Amygdala (tissue), 56 donors: ENCODE data around the gene ANO9.
A peak's percentile ranks its signal among the peaks of the same experiment; 100 is the strongest.
"Not testable (repeated sequence)": the region's sequence is repeated elsewhere in the genome, so short reads cannot be mapped to it uniquely, and the experiment has no call there.

Experiments
- DNase-seq, 56 donors: peaks; one replicate each; lab custom pipeline; 2025; lab: John Stamatoyannopoulos, UW

Gene ANO9

DNA sequence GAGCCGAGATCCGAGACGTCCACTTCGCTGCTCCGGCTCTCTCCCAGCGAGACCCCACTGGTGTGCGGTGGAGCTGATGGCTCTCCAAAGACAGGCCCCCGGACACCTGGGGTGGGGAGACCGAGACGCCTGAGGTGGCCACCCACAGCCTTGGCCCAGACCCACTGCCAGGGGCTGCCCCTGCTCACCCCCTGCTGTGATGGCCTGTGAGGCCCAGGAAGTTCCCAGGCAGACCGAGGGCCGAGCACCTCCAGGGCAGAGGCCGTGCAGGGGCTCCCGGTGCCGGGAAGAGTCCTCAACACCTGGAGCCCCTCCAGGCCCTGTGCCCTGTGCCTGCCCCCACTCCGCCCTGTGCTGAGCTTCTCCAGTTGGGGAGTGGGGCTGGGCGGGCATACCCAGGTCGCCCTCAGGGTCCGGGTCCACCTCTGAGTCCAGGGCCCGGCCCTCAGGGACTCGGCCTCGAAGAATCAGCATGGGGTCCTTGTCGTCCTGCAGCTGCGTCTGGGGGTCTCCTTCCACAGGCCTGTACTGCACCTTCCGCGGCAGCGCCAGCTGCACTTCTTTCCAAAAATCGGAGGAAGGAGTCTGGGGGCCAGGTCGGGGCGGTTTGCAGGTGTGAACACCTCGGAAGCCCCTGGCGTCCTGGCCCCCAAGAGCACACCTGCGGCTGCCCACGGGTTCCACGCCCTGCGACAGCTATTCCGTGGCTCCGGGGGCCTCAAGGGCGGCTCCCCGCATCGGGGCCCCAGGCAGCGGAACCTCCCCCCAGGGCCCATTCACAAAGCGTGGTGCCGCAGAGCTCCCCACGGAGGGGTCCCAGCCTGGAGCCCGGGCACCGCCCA is 35.6 kb downstream of the ANO9 start:
- no peak for DNase-seq

DNA sequence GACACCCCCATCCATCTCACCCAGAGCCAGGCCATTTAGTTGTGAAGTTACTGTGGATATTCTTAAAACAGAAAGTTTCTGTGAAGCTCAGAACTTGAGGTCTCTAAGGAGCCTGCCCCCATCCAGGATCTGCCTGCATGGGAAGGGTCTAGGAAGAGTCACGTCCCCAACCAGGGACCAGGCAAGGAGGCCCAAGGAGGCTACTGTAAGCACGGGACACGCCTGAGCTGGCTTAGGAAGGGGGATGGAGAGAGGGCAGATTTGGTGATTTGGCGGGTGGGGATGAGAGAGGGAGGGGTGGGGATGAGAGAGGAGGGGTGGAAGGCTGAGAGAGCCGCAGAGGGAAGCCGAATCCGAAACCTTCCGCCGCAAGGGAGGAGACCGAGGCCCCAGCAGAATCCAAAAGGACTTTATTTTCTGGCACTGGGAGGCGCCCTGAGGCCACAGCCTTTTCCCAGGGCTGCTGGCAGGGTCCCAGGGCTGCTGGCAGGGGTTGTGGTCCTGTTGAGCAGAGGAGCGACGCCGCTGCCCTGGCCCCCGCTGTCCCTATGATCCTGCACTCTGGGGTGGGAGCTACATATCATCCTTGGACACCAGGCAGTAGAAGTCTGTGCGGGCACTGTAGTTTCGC is 36.4 kb downstream of the ANO9 start:
- peak in 22 of 56 donors; percentile 12 to 77 (median 42) for DNase-seq

DNA sequence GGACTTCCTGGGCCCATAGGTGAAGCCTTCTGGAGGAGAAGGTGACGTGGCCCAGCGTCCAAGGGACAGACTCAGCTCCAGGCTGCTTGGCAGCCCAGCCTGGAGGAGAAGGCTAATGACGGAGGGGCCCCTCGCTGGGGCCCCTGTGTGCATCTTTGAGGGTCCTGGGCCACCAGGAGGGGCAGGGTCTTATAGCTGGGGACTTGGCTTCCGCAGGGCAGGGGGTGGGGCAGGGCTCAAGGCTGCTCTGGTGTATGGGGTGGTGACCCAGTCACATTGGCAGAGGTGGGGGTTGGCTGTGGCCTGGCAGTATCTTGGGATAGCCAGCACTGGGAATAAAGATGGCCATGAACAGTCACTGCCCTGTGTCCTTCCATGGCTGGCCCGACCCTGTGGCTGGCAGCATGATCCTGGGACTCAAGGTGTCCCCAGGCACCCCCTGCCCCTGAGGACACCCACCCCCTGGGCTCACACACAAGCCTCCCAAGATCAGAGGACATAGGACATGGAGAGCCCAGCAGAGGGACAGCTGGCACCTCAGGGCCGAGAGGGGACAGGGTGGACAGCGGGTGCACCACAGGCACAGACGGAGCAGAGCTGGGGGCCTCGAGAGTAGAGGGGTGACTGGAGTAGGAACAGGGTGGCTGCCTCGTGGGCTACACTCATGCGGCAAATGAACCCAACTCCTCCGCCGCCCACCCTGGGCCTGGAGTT is 37.1 kb downstream of the ANO9 start:
- no peak for DNase-seq

DNA sequence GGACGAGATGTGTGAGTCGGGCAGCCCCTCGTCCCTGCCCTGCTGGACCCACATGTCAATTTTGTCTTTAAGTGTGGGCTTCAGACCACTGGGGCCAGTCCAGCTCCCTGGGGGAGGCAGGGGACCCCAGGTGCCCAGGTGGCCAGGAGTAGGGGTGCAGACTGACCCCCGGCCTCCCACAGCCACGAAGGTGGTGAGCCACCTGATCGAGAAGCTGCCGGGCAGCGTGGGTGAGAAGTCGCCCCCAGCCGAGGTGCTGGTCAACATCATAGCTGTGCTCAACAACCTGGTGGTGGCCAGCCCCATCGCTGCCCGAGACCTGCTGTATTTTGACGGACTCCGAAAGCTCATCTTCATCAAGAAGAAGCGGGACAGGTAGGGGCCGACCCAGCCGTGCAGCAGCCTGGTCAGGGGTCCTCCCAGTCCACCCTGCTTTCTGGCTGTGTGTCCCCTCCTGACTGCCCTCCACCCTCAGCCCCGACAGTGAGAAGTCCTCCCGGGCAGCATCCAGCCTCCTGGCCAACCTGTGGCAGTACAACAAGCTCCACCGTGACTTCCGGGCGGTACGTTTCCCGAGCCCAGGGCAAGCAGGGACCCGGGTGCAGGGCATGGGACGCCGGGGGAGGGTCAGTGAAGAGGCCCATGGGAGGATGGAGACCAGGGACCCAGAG is 37.9 kb downstream of the ANO9 start:
- no peak for DNase-seq

DNA sequence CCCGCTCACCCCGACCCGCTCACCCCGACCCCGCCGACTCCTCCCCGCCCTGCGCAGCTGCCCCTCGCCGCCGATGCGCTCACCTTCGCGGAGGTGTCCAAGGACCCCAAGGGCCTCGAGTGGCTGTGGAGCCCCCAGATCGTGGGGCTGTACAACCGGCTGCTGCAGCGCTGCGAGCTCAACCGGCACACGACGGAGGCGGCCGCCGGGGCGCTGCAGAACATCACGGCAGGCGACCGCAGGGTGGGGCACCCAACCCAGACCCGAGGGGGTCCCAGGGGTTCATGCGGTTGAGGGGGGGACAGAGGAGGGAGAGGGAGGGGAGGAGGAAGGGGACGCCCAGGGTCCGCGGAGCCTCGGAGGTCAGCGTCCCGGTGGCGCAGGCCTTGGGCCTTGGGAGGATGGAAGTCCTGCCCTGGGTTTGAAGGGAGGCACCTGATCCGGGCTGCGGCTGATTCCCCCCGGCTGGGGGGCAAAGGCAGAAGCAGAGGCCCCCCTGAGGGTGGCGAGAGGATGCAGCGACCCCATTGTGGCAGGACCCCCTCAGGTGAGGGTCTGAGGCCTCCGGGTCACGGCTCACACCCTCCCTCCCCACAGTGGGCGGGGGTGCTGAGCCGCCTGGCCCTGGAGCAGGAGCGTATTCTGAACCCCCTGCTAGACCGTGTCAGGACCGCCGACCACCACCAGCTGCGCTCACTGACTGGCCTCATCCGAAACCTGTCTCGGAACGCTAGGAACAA is 38.6 kb downstream of the ANO9 start:
- no peak for DNase-seq

DNA sequence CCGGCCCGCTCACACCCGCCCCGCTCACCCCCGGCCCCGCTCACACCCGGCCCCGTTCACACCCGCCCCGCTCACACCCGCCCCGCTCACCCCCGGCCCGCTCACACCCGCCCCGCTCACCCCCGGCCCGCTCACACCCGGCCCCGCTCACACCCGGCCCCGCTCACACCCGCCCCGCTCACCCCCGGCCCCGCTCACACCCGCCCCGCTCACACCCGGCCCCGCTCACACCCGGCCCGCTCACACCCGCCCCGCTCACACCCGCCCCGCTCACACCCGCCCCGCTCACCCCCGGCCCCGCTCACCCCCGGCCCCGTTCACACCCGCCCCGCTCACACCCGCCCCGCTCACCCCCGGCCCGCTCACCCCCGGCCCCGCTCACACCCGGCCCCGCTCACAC is 40.6 kb downstream of the ANO9 start:
- DNase-seq = not testable (repeated sequence)

DNA sequence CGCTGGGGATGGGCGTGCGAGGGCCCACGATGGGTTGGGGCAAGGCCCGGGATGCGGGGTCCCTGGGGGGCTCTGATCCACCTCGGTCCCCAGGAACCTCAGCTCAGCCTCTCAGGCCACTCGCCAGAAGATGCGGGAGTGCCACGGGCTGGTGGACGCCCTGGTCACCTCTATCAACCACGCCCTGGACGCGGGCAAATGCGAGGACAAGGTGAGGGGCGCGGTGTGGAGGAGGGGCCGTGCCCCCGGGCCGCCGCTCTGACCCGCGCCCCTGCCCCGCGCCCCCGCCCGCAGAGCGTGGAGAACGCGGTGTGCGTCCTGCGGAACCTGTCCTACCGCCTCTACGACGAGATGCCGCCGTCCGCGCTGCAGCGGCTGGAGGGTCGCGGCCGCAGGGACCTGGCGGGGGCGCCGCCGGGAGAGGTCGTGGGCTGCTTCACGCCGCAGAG is 41.5 kb downstream of the ANO9 start:
- DNase-seq = no peak

DNA sequence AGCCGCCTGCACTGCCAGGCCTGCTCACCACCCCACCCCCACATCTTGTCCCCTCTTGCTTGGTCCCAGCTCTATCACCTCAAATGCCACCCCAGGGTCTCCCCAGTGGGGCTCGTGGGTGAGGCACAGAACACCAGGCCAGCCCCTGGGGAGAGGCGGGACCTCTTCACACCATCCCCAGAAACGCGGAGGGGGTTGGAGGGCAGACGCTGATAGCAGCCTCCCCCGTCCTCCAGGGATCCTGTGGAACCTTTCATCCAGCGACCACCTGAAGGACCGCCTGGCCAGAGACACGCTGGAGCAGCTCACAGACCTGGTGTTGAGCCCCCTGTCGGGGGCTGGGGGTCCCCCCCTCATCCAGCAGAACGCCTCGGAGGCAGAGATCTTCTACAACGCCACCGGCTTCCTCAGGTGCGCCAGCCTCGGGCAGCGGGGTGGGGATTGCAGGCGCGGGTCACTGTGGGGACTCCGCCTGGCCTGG is 42.0 kb downstream of the ANO9 start:
- DNase-seq = no peak

DNA sequence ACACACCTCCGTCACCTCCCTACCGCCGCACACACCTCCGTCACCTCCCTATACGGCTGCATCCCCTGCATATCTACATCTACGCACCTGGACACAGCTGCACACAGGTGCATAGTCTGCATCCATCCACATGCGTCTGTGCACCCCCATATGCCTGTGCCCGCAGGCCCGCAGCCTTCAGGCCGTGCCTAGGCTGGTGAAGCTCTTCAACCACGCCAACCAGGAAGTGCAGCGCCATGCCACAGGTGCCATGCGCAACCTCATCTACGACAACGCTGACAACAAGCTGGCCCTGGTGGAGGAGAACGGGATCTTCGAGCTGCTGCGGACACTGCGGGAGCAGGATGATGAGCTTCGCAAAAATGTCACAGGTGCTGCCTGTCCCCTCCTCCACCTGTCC is 43.0 kb downstream of the ANO9 start:
- DNase-seq = no peak

DNA sequence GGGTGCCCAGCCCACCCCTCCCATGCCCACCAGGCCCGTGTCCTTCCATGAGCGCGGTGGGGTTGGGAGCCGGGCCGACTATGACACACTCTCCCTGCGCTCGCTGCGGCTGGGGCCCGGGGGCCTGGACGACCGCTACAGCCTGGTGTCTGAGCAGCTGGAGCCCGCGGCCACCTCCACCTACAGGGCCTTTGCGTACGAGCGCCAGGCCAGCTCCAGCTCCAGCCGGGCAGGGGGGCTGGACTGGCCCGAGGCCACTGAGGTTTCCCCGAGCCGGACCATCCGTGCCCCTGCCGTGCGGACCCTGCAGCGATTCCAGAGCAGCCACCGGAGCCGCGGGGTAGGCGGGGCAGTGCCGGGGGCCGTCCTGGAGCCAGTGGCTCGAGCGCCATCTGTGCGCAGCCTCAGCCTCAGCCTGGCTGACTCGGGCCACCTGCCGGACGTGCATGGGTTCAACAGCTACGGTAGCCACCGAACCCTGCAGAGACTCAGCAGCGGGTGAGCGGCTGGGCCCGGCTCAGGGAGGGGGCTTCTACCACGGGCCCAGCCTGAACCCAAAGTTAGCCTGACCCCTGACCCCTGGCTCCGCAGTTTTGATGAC is 44.8 kb downstream of the ANO9 start:
- peak in 22 of 56 donors; percentile 7 to 65 (median 30) for DNase-seq

DNA sequence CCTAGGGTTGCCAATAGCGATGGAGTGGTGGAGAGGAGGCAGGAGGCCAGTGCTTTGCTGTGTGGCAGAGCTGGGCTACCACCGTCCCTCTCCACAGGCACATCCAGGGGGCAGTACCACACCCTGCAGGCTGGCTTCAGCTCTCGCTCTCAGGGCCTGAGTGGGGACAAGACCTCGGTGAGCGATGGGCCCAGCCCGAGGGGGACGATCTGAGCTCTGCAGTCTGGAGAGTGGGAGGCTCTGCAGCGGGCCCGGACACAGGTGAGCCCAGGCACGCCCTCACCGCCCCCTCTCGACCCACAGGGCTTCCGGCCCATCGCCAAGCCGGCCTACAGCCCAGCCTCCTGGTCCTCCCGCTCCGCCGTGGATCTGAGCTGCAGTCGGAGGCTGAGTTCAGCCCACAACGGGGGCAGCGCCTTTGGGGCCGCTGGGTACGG is 45.3 kb downstream of the ANO9 start:
- DNase-seq = no peak

DNA sequence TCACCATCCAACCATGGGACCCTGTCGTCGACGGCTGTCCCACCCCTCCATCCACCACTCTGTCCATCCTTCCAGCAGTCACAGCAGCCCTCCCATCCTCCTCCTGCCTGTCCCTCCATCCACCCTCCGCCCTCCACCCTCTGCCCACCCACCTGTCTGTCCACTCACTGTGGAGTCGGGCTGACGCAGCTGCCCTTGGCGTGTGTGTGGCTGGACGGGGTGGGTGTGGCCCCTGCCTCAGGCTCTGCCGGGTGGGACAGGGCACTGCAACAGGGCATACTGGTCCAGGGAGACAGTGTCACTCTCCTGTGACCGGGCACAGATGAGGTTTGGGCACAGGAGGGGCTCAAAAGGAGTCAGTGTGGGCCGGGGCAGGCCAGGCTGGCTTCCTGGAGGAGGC is 45.9 kb downstream of the ANO9 start:
- DNase-seq = no peak

DNA sequence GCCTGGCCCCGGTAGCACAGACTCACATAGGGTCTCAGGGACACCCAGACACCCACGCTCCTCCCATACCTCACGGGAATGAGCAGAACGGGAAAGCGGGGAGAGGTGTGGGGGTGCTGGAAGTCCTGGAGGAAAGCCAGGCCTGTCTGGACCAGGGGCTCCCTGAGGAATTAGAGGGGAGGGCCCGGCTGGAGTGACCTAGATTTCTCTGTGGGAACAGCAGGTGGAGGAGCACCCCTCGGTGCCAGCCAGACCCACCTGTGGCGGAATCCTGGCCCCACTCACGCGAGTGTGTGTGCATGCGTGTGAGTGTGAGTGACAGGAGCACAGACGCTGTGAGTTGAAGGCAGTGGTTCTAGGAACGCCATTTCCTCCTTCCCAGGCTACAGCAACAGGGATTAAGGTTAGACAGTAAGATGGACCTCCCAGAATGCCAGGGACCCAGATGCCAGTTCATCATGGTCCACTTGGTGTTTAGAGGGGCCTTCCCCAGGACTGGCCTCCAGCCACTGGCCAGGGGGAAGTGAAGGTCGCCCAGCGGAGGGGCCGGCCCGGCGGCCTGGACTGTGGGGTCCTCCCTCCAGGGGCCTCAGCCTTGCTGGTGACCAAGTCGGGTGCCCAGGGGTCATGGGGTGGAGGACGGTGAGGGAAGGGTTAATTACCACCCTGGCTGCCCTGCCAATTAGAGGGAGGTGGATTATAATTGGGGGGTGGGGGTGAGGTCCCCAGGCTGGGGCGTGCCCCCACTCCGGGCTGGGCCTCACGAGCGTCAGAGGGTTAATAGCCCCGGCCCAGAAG is 46.8 kb downstream of the ANO9 start:
- DNase-seq = no peak

DNA sequence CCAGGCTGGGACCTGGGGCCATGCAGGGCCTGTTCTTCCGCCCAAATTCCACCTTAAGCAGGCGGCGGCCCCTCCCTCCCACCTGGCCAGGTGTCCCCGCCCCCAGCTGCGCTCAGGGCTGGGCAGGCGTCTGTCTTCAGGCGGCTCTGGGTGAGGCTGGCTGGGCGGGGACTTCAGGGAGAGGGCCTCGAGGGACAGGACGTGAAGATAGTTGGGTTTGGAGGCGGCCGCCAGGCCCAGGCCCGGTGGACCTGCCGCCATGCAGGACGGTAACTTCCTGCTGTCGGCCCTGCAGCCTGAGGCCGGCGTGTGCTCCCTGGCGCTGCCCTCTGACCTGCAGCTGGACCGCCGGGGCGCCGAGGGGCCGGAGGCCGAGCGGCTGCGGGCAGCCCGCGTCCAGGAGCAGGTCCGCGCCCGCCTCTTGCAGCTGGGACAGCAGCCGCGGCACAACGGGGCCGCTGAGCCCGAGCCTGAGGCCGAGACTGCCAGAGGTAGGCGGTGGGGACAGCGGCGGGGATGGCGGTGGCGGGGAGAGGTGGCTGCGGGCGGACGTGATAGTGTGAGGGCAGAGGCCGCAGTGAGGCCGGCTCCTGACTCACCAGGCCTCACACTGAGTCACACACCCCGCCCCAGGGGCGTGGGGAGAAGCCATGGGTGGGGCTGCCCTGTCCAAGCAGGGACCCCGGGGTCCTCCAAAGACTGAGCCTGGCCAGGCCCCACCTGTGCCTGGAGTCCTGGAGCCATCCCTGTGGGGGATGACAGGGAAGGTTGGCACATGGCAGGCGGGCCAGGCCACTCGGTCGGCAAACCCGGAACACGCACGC is 47.6 kb downstream of the ANO9 start, which contains the start of gene PKP3:
PKP3 (plus strand) TSS at position 176 of the 824 bp plus-strand sequence; CDS start at position 260, 84 bp downstream.
- DNase-seq = no peak

DNA sequence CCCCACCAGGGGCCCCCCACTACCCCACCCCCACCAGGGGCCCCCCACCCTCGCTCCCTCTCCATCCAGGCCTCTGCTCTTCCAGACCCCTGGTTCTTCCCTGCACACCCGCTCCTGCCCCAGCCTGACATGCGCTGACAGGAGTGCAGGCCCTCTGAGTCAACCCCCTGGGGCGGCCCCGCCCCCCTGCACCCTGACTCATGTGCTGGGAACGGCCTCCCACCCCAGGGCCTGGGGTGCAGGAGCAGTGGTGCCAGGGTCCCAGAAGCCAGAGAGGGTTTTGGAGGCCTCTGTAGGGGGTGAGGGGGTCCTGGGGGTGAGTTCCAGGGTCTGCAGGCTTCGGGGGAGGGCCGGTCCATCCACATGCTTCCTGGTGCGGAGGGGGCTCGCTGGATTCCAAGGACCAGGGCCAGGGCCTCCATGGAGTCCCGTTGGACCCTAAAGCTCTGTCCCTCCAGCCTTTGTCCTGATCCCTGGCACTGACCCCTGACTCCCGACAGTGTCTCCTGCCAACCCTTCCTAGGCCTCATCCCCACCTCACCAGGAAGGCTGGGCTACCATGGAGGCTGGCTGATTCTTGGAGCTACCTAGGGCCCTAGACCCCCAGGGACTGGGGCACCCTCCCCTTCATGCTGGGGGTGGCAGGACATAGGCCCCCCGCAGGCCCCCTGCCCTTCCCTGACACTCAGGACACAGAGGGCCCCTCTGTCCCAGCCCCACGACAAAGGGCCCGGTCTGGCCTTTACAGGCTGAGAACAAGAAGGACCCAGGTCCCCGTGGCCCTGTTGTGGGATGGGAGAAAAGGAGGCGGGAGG is 48.4 kb downstream of the ANO9 start:
- DNase-seq = no peak

DNA sequence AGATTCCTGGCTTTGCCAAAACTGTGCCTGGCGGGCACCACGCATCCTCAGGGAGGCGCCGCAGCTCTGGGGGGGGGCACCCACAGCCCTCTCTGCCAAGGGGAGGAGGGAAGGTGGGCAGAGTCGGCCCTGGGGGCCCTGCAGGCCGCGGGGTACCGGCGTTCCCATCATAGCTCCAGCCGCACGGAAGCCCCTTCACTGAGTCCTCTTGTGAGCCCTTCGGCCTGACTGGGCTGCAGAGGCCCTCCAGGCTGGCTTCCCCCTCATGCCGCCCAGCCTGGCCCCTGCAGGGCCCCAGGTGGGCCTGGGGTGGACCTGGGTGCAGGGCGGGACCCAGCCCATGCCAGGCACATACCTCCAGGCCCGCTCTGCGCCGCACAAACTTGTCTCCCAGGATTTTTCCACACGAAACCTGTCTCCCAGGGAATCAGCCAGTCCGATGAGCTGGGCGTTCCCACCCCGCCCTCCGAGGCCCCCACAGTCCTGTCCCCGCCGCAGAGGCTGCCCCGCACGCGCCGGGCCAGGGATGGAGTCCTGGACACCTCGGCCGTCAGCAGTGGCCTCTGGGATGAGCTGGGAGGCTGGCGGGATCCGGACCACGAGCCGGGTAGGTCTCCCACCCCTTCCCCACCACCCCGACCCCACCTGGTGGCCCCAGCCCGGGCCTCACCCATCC is 49.6 kb downstream of the ANO9 start:
- DNase-seq = no peak
